Naive B cell (primary cell): ENCODE results near the gene MBD4. TPM values are rescaled to one million over a fixed set of nuclear protein-coding genes. Genes with fewer than 3 reads are reported as not detected.
"Not testable (repeated sequence)": the region's sequence is repeated elsewhere in the genome, so short reads cannot be mapped to it uniquely, and the experiment has no call there.

Experiments
- ATAC-seq, 2 donors: fragments of 150-1000 bp; cut with Tn5 transposase; 2 replicates each; pipeline ENCODE4 v1.10.0; 2021; ENCODE audit warnings: low read depth in 2 of 2, mild to moderate bottlenecking in 2 of 2, moderate library complexity in 2 of 2
- DNase-seq: peaks from one replicate; pipeline ENCODE4 v3.0.0; 2022
- H3K27ac Mint-ChIP-seq, 6 donors: one replicate each; pipeline ENCODE4 v1.8.0; 2020 to 2022; ENCODE audit warnings: mild to moderate bottlenecking in 6 of 6, mixed read lengths in 6 of 6, moderate library complexity in 5 of 6, inconsistent platforms in 2 of 6
- H3K27me3 Mint-ChIP-seq, 3 donors: one replicate each; pipeline ENCODE4 v1.8.0; 2021 to 2022; ENCODE audit warnings: mixed read lengths in 3 of 3, mild to moderate bottlenecking in 1 of 3
- H3K36me3 Mint-ChIP-seq, 2 donors: one replicate each; pipeline ENCODE4 v1.8.0; 2020 to 2022; ENCODE audit warnings: mixed read lengths in 2 of 2, inconsistent platforms in 1 of 2, mild to moderate bottlenecking in 1 of 2
- H3K4me1 Mint-ChIP-seq, 3 donors: one replicate each; pipeline ENCODE4 v1.8.0; 2020 to 2022; ENCODE audit warnings: mixed read lengths in 3 of 3, inconsistent platforms in 1 of 3, mild to moderate bottlenecking in 1 of 3, moderate library complexity in 1 of 3
- H3K4me3 Mint-ChIP-seq, 8 donors: one replicate each; pipeline ENCODE4 v1.8.0; 2020 to 2022; ENCODE audit warnings: mild to moderate bottlenecking in 8 of 8, mixed read lengths in 8 of 8, moderate library complexity in 8 of 8, inconsistent platforms in 2 of 8
- H3K9me3 Mint-ChIP-seq, 7 donors: one replicate each; pipeline ENCODE4 v1.8.0; 2020 to 2022; ENCODE audit warnings: mixed read lengths in 7 of 7, mild to moderate bottlenecking in 5 of 7, inconsistent platforms in 2 of 7, moderate library complexity in 1 of 7
- polyA plus RNA-seq, 6 donors: library from polyadenylated mRNA; unstranded; fragments of 300-500 nt; fragmentation: Illumina TruSeq; gene quantifications; one replicate each; pipeline ENCODE4 v1.2.3, GENCODE V29; 2021; ENCODE audit warnings: low read depth in 6 of 6

Gene MBD4
- 100 to 1,000 TPM in 5 of 6 donors, 10 to 100 TPM in 1; 98.2 to 187 (median 127) TPM for polyA plus RNA-seq

GRCh38 chr3:129439817-129440617 lies at the start of gene MBD4, which contains the start of gene IFT122:
MBD4 (minus strand) TSS chr3:129439948; CDS start chr3:129439833, 115 bp downstream.
IFT122 (plus strand) TSS chr3:129440224; CDS start chr3:129440331, 107 bp downstream.
- Mint-ChIP-seq H3K9me3 (no peaks in the 10 kb centered on the region), H3K27ac (peak within 1 kb of the TSS; percentile 81 to 99 (median 97)), H3K4me3 (peak within 1 kb of the TSS; percentile 86 to 100 (median 97)), H3K36me3 (peaks cover 8 to 22% of the 10 kb centered on the region in 2 donors), H3K27me3 (no peaks in the 10 kb centered on the region), H3K4me1 (peaks cover 51 to 61% (median 54%) of the 10 kb centered on the region in 3 donors)
- peak; percentile 99 for DNase-seq
- peak; percentile 83 to 84 for ATAC-seq

GRCh38 chr3:129489258-129489657 lies 49.5 kb upstream of the MBD4 start:
- H3K27ac Mint-ChIP-seq, H3K9me3 Mint-ChIP-seq, H3K4me3 Mint-ChIP-seq, ATAC-seq, H3K36me3 Mint-ChIP-seq, H3K4me1 Mint-ChIP-seq, DNase-seq, H3K27me3 Mint-ChIP-seq: not testable (repeated sequence)

GRCh38 chr3:129487868-129488335 lies 48.2 kb upstream of the MBD4 start:
- not testable (repeated sequence) for H3K36me3 Mint-ChIP-seq, H3K27ac Mint-ChIP-seq, ATAC-seq, H3K4me1 Mint-ChIP-seq, H3K27me3 Mint-ChIP-seq, DNase-seq, H3K9me3 Mint-ChIP-seq
- peak overlapping the region in 1 of 8 donors; percentile 59 for H3K4me3 Mint-ChIP-seq

GRCh38 chr3:129487183-129487867 lies 47.6 kb upstream of the MBD4 start:
- Mint-ChIP-seq H3K9me3 (no peaks in the 10 kb centered on the region), H3K27me3 (no peaks in the 10 kb centered on the region), H3K4me1 (no peaks in the 10 kb centered on the region), H3K27ac (no peak overlapping the region), H3K36me3 (peaks cover 4 to 8% of the 10 kb centered on the region in 2 donors), H3K4me3 (no peak overlapping the region)
- no peak for DNase-seq
- no peak for ATAC-seq

- H3K27me3 Mint-ChIP-seq = no peaks in the 10 kb centered on the region
- H3K9me3 Mint-ChIP-seq = no peaks in the 10 kb centered on the region
- H3K27ac Mint-ChIP-seq = peak overlapping the region in 1 of 6 donors; percentile 19
- peaks cover 4 to 8% of the 10 kb centered on the region in 2 donors for H3K36me3 Mint-ChIP-seq
- no peak for ATAC-seq
- no peak overlapping the region for H3K4me3 Mint-ChIP-seq
- no peak for DNase-seq
- no peaks in the 10 kb centered on the region for H3K4me1 Mint-ChIP-seq
Measured at GRCh38 chr3:129486664-129487035, 46.9 kb upstream of the MBD4 start.

- DNase-seq (no peak), ATAC-seq (no peak)
- H3K4me3 Mint-ChIP-seq = no peak overlapping the region
- no peaks in the 10 kb centered on the region for H3K9me3 Mint-ChIP-seq
- peaks cover 4 to 8% of the 10 kb centered on the region in 2 donors for H3K36me3 Mint-ChIP-seq
- no peaks in the 10 kb centered on the region for H3K4me1 Mint-ChIP-seq
- peak overlapping the region in 2 of 6 donors; percentile 19 to 82 for H3K27ac Mint-ChIP-seq
- no peaks in the 10 kb centered on the region for H3K27me3 Mint-ChIP-seq
Measured at GRCh38 chr3:129485721-129486663, 46.2 kb upstream of the MBD4 start.

GRCh38 chr3:129485146-129485545 lies 45.4 kb upstream of the MBD4 start:
- not testable (repeated sequence) for H3K27ac Mint-ChIP-seq, H3K27me3 Mint-ChIP-seq, ATAC-seq, H3K9me3 Mint-ChIP-seq, H3K4me3 Mint-ChIP-seq, H3K4me1 Mint-ChIP-seq, DNase-seq
- H3K36me3 Mint-ChIP-seq = peaks cover 4 to 13% of the 10 kb centered on the region in 2 donors

- ATAC-seq (no peak), DNase-seq (no peak)
- Mint-ChIP-seq H3K36me3 (peaks cover 0 to 19% of the 10 kb centered on the region in 2 donors), H3K4me1 (peaks cover 0 to 2% (median 0%) of the 10 kb centered on the region in 3 donors), H3K4me3 (no peak overlapping the region), H3K9me3 (no peaks in the 10 kb centered on the region), H3K27ac (peak overlapping the region in 2 of 6 donors; percentile 37 to 71), H3K27me3 (no peaks in the 10 kb centered on the region)
Measured at GRCh38 chr3:129483870-129484269, 44.1 kb upstream of the MBD4 start.

- ATAC-seq = no peak
Measured at GRCh38 chr3:129482721-129483120, 43.0 kb upstream of the MBD4 start.

GRCh38 chr3:129481766-129482332 lies 42.1 kb upstream of the MBD4 start:
- no peaks in the 10 kb centered on the region for H3K9me3 Mint-ChIP-seq
- ATAC-seq (no peak), DNase-seq (no peak)
- no peak overlapping the region for H3K4me3 Mint-ChIP-seq
- H3K4me1 Mint-ChIP-seq = peaks cover 0 to 2% (median 0%) of the 10 kb centered on the region in 3 donors
- peak overlapping the region in 1 of 6 donors; percentile 37 for H3K27ac Mint-ChIP-seq
- peaks cover 11 to 21% of the 10 kb centered on the region in 2 donors for H3K36me3 Mint-ChIP-seq
- H3K27me3 Mint-ChIP-seq = no peaks in the 10 kb centered on the region

More at GRCh38 chr3:129482721-129483120, 43.0 kb upstream of the MBD4 start:
- no peaks in the 10 kb centered on the region for H3K9me3 Mint-ChIP-seq
- no peak overlapping the region for H3K4me3 Mint-ChIP-seq
- H3K27me3 Mint-ChIP-seq = no peaks in the 10 kb centered on the region
- H3K27ac Mint-ChIP-seq = no peak overlapping the region
- peaks cover 0 to 2% (median 0%) of the 10 kb centered on the region in 3 donors for H3K4me1 Mint-ChIP-seq
- DNase-seq = no peak
- peaks cover 4 to 19% of the 10 kb centered on the region in 2 donors for H3K36me3 Mint-ChIP-seq

- not testable (repeated sequence) for H3K9me3 Mint-ChIP-seq, ATAC-seq, H3K27me3 Mint-ChIP-seq, DNase-seq, H3K4me1 Mint-ChIP-seq, H3K4me3 Mint-ChIP-seq
- peak overlapping the region in 1 of 6 donors; percentile 87 for H3K27ac Mint-ChIP-seq
- H3K36me3 Mint-ChIP-seq = peaks cover 16 to 26% of the 10 kb centered on the region in 2 donors
Measured at GRCh38 chr3:129481225-129481765, 41.5 kb upstream of the MBD4 start.

- H3K36me3 Mint-ChIP-seq = peaks cover 24 to 30% of the 10 kb centered on the region in 2 donors
- no peak for DNase-seq
- no peaks in the 10 kb centered on the region for H3K27me3 Mint-ChIP-seq
Measured at GRCh38 chr3:129476586-129476985, 36.8 kb upstream of the MBD4 start.

More at GRCh38 chr3:129476586-129476985, 36.8 kb upstream of the MBD4 start:
- no peak for ATAC-seq
- H3K9me3 Mint-ChIP-seq = no peaks in the 10 kb centered on the region
- H3K4me3 Mint-ChIP-seq = no peak overlapping the region
- H3K27ac Mint-ChIP-seq = peak overlapping the region in 1 of 6 donors; percentile 69
- H3K4me1 Mint-ChIP-seq = peaks cover 0 to 2% (median 0%) of the 10 kb centered on the region in 3 donors
